GM19025 (cell line): ENCODE results near the gene WDR4.
"Not testable (repeated sequence)": the region's sequence is repeated elsewhere in the genome, so short reads cannot be mapped to it uniquely, and the experiment has no call there.

ENCODE experiments used
- ATAC-seq: cut with Tn5 transposase; IDR thresholded peaks from one replicate; pipeline ENCODE4 v1.9.1; 2021; ENCODE audit warnings: mild to moderate bottlenecking, low read depth, moderate library complexity; ENCODE audit not compliant: unreplicated experiment

The WDR4 gene

GRCh38 chr21:42827588-42827987 lies 51.8 kb downstream of the WDR4 start:
- no peak for ATAC-seq

- ATAC-seq, result no peak
These were observed 58.5 kb downstream of the WDR4 start for GRCh38 chr21:42820616-42821465.

DNA sequence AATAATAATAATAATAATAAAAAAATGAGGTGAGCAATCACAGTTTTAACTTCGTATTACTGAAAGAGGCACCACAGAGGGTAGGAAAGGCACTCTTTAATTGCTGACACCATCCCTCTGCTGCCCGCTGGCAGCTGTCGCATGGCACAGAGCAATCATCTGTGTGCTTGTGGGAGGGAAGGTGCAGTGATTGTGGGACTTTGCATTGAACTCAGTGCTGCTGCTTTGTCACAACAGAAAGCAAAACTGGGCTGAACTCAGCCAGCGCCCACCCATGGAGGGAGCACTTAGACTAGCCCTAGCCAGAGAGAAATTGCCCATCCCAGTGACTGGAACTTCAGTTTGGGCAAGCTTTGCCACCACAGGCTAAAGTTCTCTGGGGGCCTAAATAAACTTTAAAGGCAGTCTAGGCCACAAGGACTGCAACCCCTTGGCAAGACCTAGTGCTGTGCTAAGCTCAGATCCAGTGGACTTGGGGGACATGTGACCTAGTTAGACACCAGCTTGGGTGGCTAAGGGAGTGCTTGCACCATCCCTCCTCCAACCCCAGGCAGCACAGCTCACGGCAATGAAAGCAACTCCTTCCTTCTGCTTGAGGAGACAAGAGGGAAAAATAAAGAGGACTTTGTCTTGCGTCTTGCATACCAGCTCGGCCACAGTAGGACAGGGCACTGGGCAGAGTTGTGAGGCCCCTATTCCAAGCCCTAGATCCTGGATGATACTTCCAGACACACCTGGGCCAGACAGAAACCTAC lies 59.3 kb downstream of the WDR4 start:
- ATAC-seq, result no peak

GRCh38 chr21:42818328-42818749 lies 61.0 kb downstream of the WDR4 start:
- ATAC-seq, result no peak

DNA sequence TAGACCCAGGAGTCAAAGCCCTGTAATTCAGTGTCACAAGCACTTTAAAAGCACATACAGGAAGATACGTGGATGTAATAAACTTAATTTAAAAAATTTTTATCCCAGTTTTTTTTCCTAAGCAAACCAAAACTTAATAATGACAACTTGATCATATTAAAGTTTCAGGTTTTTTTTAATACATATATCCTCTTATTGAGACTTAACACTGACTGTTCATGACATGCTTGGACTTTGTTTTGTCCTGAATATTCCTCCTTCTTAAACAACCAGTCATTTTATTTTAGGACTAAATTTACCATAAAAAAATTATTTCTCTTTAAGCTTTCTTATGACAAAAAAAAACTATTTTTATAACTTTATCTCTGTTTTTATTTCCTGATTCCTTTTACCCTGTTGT lies 64.1 kb downstream of the WDR4 start:
- no peak for ATAC-seq

- ATAC-seq, result not testable (repeated sequence)
These were observed 66.7 kb downstream of the WDR4 start for GRCh38 chr21:42812528-42813241.

- no peak for ATAC-seq
These were observed 67.4 kb downstream of the WDR4 start for GRCh38 chr21:42811960-42812359.

- ATAC-seq, result no peak
These were observed 69.5 kb downstream of the WDR4 start for GRCh38 chr21:42809577-42810475.

GRCh38 chr21:42809171-42809570 lies 70.2 kb downstream of the WDR4 start:
- no peak for ATAC-seq

DNA sequence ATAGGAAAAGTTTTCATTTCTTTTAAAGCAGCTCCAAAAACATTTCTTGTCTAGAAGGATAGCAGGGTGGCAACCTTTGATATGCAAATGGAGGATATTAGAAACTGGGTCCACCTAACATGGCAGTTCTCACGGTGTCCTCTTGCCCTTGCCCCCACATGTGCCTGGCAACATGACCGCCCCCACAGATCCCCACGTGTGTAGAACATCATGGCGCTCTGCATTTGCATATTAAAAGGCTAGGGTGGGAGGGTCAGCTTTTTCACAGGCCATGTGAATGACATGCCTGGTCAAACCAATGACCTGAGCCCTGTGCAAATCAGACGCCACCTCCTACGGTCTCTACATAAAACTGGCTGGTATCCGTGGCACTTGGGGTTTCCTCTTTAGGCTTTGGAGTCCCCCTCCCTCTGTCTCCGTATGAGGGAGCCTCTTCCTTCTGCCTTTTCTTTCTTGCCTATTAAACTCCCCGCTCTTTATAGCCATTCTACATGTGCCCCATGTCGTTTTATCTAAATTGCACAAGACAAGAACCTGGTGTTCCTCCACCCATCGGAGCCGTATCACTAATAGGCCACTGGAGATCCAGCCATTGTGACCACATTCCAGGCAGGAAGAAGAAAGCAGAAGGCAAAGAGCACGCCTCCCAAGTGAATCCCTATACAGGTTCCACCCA lies 71.3 kb downstream of the WDR4 start:
- no peak for ATAC-seq

- not testable (repeated sequence) for ATAC-seq
These were observed 71.9 kb downstream of the WDR4 start for GRCh38 chr21:42807293-42807895.

GRCh38 chr21:42806509-42807140 lies 72.7 kb downstream of the WDR4 start:
- no peak for ATAC-seq

GRCh38 chr21:42801616-42802015 lies 77.7 kb downstream of the WDR4 start:
- ATAC-seq, result not testable (repeated sequence)

- no peak for ATAC-seq
These were observed 79.4 kb downstream of the WDR4 start for GRCh38 chr21:42799948-42800347.

DNA sequence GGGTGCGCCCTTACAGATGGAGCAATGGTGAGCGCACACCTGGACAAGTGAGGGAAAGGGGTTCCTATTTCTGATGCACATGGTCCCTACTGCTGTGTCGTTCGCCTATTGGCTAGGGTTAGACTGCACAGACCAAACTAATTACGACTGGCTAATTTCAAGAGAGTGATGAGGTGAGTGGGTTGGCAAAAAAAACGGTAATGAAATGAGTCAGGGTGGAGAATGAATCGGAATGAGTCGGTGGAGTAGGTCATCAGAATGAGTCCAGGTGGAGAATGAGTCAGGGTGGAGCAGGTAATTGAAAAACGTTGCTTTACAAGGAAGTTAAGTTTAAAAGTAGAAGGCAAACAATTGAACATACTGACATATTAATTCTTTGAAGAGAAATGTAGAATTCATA lies 79.8 kb downstream of the WDR4 start:
- ATAC-seq, result no peak
